ENCODE measurements around the gene SH3TC2.

Gene SH3TC2

DNA sequence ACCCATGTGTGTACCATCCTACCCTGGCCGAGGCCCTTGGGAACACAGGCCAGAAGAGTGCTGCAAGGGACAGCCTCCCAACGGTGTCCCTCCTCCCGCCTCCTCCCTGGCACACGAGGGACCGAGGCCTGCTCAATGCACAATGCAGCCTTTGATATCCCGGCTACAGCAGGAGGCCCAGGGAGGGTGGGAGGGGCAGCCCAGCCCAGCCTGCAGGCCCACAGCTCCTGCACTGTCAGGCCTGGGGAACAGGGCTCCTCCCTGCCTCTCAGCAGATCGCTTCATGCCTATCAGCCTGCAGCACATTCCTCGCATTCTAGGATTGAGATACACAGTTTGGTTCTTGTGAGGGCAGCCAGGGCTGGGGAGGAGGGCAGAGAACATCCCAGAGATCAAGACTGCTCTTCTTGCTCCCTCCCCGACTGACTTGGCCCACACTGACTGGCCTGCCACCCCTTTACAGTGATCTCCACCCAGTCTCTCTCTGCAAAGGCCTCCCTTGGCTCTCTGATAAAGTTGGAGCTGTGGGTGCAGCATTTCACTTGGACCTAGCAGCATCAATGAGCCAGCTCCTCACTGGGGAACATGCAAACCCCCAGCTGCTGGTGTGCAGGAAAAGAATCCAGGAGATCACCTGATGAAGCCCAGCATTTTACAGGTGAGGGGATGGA is at the start of gene SH3TC2:
SH3TC2 (minus strand) TSS at position 46 of the 671 bp plus-strand sequence; CDS start at position 6, 40 bp downstream.
- DNase-seq (ENCODE audit: low spot score): peak; percentile 89

DNA sequence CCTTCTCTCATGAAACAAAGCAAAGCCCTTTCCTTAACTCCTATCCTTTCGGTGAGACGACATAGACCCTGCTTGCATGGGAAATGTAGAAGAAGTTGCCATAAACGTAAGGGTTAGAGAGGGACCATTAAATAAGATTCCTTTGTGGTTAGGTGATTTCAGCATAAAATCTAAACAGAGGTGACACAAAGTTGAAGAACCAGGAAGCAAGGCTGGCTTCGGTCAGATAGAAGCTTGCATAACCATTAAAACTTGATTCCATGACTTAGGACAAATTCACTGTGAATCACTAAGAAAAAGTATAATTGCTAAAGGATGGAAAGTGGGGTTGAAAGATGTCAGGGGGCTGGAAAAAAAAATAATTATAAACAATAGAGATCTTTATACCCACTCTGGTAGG is 47.5 kb upstream of the SH3TC2 start:
- peak; percentile 52 for DNase-seq (ENCODE audit: low spot score)

DNA sequence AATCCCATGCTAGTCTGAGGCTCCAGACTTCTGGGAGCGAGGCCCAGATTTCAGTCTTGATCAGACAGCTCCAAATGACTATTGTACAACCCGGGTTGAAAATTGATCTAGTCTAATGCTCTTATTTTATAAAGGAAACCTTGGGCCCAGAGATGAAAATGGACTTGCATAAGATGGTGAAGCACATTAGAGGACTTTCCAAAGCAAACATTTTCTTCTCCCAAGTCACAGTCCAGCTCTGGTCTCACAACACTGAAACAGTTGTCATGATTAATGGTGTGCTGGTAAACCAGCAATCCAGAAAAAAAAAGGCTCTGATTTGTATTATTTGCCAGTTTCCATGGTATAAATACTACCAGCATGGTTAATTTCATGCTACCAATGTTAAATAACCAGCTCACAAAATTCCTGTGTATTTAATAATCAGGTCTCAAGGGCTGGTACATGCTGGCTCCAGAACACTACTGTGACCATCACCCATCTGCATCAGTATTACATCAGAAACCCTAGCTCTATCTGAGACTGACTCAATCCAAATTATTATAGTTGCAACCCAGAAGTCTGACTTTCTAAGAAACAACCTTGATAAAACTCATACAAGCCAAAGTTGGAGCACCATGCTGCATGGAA is 45.9 kb upstream of the SH3TC2 start:
- peak; percentile 9 for DNase-seq (ENCODE audit: low spot score)

DNA sequence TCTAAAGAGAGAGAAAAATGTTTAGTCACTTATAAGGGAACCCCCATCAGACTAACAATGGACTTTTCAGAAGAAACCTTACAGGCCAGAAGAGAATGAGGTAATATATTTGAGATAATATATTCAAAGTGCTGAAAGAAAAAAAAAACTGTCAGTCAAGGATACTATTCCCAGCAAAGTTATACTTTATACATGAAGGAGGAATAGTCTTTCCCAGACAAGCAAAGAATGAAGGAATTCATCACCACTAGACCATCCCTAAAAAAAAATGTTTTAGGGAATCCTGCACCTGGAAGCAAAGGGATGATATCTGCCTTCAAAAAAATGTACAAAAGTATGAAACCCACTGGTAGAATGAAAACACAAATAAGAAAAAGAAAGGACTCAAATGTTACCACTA is 37.5 kb upstream of the SH3TC2 start:
- DNase-seq (ENCODE audit: low spot score): no peak

DNA sequence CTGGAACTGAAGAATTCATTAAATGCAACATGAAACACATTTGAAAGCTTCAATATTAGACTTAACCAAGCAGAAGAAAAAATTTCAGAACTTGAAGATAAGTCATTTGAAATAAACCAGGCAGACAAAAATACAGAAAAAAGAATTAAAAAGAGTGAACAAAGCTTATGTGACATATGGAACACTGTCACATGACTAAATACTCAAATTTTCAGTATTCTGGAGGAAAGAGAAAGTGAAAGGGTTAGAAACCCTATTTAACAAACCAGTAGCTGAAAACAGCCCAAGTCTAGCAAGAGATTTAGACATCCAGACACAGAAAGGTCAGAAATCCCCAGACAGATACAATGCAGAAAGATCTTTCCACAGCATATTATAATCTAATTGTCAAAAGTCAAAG is 37.1 kb upstream of the SH3TC2 start:
- no peak for DNase-seq (ENCODE audit: low spot score)

DNA sequence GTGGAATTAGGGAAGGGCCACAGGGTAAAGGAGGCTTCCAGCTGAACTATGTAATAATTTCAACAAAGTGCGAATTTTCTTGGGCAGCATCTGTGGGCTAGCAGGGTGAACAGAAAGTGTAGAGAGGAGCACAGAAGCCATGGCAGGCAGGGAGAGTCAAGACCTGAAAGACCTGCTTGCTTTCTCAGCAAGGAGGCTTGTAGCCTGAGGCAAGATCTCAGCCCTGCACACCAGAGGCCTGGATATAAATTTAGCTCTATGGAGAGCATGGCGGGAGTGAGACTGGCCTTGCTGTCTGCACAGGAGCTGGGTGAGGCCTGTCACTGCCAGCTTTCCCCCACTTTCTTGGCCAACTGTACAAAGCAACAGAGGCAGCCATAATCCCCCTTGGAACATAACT is 32.1 kb upstream of the SH3TC2 start:
- DNase-seq (ENCODE audit: low spot score): no peak

DNA sequence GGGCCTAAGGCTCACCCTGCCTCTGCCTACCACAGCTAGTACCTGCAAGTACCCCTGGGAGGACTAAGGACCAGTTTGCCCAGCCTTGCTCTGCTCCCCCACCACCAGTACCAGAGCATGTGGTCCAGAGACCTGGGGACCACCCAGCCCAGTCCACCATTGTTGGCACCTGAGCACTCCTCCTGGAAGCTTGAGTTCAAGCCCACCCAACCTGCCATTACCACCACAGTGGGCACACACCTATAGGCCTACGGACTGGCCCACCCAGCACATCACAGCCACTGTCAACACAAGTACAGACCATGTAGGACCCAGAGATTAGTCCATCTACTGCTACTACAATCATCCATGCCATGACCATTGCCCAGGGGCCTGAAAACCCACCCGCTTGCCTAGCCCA is 30.8 kb upstream of the SH3TC2 start:
- no peak for DNase-seq (ENCODE audit: low spot score)

DNA sequence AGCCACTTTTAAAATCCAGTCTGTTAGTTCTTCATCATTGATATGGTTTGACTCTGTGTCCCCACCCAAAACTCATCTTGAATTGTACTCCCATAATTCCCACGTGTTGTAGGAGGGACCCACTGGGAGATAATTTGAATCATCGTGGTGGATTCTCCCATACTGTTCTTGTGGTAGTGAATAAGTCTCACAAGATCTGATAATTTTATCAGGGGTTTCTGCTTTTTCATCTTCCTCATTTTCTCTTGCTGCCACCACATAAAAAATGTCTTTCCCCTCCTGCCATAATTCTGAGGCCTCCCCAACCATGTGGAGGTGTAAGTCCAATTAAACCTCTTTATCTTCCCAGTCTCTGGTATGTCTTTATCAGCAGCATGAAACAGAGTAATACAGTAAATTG is 26.9 kb upstream of the SH3TC2 start:
- DNase-seq (ENCODE audit: low spot score): no peak

DNA sequence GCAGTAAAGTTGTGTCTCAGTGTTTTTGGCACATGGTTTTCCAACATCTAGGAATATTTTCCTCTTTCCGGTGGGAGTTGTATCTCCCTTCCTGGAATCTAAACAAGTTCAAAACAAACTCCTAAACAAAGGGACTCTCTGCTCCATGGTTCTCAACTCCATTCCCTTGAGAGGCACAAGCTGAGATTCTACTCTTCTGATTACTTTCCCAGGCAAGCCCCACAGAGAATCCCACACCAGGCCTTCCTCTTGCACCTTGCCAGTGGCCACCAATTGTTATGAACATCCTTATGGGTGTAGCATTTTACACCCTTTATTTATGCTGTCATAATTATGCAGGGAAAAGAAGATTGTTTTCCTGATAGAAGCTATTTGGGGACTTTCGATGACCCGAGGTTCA is 25.8 kb upstream of the SH3TC2 start:
- DNase-seq (ENCODE audit: low spot score): no peak

DNA sequence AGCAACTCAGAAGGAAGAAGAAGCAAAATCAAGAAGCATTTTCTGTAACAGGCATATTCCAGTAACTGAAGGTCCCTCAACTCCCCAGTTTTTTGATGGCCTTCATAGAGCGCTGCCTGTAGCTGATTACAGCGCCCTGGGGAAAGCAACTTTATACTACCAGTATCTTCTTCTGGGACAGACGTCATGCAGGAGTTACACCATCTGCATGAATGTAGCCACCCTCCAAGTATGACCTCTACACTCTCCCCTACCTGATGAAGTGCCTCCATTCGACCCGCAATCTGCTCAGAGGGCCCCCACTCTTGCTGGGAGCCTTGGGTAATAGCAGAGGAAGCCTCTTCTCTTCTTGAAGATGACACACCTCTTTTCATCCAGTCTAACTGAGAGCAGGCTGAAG is 21.0 kb upstream of the SH3TC2 start:
- no peak for DNase-seq (ENCODE audit: low spot score)

DNA sequence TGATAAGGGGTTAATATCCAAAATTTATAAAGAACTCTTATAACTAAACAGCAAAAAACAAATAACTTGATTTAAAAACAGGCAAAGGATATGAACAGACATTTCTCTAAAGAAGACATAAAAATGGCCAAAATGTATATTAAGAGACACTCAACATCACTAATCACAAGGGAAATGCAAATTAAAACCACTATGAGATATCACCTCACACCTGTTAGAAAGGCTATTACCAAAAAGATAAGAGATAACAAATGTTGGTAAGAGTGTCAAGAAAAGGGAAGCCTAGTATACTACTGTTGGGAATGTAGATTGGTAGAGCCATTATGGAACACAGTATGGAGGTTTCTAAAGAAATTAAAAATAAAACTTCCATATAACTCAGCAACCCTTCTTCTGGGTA is 19.4 kb upstream of the SH3TC2 start:
- DNase-seq (ENCODE audit: low spot score): no peak

DNA sequence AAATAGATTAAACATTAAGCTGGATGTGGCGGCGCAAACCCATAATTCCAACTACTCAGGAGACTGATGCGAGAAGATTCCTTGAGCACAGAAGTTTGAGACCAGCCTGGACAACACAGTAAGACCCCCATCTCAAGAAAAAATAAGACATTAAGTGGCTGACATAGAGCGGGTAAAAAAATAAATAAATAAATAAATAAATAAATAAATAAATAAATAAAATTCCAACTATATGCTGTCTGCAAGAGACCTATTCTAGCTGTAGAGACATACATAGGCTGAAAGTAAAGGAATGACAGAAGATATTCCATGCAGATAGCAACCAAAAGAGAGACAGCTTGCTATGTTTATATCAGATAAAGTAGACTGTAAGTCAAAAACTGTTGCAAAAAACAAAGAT is 17.4 kb upstream of the SH3TC2 start:
- no peak for DNase-seq (ENCODE audit: low spot score)

DNA sequence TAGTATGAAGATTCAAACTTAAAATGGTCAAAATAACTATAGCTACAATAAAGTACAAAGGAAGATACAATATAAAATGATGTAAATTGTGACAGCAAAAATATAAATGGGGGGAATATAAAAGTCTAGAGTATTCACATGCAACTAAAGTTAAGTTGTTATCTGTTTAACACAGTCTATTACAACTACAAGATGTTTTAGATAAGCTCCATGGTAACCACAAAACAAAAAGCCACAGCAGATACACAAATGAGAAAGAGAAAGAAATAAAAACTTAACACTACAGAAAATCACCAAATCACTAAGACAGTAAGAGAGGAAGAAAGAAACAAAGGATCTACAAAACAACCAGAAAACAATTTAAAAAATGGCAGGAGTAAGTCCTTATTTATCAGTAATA is 17.0 kb upstream of the SH3TC2 start:
- DNase-seq (ENCODE audit: low spot score): no peak

DNA sequence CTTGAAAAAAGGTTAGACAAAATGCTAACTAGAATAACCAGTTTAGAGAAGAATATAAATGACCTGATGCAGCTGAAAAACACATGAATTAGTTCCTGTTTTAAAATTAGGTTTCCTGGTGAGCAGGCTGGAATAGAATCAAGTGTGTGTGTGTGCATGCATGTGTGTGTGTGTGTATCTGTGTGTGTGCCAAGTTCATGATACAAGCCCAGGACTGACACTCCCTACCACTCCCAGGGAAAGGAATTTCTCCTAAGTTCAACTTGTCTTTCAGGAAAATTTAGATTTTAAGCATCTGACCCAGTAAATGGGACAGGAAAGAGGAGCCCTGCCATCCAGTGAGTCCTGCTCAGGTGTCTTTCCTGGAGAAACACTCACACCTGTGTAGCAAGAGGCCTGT is 11.2 kb upstream of the SH3TC2 start:
- DNase-seq (ENCODE audit: low spot score): peak; percentile 39

DNA sequence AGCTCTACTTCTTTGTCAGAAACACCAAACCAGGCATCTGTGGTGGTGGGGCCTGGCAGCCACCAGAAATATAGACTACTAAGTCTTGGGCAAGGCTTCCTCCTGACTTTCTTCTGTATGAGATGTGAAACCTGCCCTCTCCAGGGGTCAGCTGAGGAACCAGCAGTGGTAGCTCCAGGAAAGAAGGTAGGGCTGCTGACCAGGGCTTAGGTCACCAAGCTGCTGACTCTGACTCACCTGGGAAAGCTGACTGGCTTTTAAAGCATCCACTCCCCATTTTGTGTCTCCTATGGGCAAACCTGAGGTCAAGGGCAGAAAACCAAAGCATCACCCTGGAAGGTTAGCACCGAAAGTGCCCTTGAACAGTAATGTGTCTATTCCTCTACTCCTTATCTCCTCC is 10.4 kb upstream of the SH3TC2 start:
- DNase-seq (ENCODE audit: low spot score): peak; percentile 93

DNA sequence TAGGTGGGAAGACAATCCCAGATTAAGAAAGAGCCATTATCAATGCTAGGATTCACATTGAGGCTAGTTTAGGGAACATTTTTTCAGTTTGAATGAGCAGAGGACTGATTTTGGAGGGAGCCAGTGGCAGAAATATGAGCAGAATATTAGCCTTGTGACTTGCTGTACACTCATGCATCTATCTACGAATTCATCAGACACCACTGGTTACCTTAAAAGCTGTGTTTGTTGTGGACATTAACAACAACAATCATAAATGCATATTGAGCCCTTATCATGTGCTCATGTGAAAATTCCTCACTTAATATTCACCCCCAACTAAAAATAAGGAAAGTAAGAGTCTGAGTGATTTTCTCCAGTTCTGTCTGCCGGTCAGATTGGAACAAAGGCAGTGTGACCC is 9.9 kb upstream of the SH3TC2 start:
- no peak for DNase-seq (ENCODE audit: low spot score)

DNA sequence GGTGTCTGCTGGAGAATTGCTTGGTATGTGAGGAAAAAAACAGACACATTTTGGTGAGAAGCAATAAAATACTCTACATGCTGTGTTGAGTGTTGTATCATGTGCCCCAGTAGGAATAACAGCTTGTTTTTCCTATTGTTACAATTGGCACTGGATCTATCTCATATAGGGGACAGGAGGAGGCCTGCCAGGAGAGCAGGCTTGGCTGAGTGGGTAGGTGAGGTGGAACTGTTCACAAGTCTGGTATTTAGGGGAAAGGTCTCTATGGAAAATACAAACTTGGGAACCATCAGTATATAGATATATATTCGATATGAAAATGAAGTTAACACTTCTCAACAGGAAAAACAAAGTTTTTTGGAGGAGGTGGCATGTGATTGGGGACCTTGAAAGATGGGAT is 9.5 kb upstream of the SH3TC2 start:
- DNase-seq (ENCODE audit: low spot score): peak; percentile 37

DNA sequence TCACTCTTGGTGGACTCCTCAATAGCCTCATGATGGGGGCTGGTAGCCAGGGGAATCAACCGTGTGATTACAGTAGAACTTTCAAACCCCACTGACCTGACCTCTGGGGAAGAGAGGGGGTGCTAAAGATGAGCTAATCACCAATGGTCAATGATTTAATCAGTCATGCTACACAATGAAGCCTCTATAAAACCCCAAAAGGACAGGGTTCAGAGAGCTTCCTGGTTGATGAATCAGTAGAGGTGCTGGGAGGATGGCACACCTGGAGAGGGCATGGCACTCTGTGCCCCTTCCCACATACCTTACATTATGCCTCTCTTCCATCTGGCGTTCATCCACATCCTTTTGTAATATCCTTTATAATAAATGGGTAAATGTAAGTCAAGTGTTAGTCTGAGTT is 8.9 kb upstream of the SH3TC2 start:
- DNase-seq (ENCODE audit: low spot score): peak; percentile 94

DNA sequence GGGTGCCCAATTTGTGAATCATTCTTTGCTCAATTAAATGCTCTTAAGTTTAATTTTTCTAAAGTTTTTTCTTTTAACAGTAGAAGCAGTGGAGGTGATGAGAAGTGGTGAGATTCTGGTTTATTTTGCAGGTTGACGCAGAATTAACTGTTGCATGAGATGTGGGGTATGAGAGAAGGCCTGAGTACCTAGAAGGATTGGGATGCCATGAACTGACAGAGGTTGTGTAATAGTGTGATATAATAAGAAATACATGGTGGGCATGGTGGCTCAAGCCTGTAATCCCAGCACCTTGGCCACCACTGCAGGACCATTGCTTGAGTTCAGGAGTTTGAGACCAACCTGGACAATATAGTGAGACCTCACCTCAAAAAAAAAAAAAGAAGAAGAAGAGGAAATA is 8.4 kb upstream of the SH3TC2 start:
- no peak for DNase-seq (ENCODE audit: low spot score)

DNA sequence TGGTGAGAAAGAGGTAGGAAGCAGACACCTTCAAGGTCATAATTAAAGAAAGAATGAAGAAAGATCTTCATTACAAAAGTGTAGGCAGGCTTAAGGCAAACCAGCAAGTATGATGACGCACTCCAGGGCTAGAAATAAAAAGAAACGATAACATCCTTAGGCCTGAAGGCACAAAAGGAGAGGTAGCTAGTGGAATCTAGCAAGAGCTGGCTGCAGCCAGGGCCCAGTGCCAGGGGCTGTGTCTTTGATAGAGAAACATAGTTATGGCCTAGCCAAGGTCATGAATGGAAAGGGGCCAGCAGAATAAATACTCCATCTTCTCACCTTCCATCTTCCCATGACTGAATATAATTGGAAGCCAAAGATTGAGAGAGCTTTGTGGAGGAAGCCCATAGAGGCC is 6.8 kb upstream of the SH3TC2 start:
- no peak for DNase-seq (ENCODE audit: low spot score)

DNA sequence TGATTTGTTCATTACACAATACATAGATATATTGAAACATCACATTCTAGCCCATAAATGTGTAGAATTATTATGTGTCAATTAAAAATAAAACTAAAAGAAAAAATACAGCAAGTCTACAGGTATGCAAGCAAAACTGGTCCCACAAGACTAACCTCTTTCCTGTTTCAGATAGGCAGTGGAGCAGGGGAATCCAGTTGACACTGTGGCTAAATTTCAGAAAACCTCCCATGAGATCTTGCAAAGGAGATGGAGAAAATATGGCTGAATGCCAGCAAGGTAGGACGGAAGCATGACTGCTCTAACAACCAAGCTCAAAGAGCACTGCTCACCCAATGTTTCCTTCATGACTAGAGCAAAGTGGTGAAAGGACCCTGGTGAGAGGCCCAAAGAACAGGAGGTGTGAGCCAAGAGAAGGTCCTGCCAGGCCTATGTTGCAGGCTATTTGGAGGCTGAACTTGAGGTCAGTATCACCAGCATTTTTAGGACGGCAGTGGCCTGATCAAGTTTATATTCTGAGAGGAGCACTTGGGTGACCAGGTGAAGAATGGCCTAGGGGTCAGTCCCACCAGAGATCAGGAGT is 1.1 kb upstream of the SH3TC2 start:
- peak; percentile 40 for DNase-seq (ENCODE audit: low spot score)

DNA sequence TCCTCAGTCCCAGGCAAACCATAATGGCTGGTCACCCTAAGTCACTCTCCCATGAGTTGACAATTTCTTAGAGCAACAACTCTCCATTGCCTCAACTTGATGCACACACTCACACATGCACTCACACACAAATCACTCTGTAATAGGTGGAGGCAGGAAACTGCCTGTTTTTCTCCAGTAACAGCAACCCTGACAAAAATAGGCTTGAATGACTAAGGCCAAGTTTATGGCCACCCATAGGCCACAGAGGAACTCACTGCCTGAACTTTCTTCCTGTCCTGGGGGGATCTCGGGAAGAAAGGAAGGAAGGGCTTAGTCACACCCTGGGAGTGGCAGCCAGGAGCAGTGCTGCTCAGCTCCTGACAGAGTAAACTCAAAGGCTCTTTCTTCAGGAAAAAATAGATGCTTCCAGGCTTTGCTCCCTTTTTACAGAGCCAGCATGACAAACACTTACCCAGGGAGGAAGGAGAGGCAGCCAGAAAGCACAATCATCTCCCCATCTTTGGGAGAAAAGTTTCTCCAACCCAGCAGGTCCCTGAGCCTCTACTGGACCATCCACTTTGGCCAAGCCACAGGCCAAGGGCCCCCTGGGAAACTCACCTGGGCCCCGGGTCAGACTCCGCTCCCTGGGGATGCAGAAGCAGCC is 368 bp downstream of the SH3TC2 start:
- peak; percentile 97 for DNase-seq (ENCODE audit: low spot score)

DNA sequence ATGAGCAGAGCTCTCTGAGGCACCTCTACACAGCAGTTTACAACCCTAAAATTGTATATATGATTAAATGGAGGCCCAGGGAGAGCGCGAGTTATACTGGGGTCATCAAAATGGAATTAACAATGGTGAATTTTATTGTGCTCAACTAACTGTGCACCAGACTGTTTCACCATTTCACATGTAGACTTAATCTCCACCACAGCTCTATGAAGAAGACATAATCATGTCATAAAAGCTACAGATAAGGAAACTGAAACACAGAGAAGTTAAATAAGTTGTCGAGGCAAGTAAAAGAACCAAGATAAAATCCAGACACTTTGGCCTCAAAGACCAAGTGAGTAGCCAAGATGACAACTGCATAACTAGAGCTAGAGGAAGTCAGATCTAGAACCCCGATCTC is 1.5 kb downstream of the SH3TC2 start:
- DNase-seq (ENCODE audit: low spot score): no peak
